Measurements from ENCODE around the gene SCD5. TPM values are rescaled to one million over a fixed set of nuclear protein-coding genes. Genes with fewer than 3 reads are reported as not detected.
A peak's percentile ranks its signal among the peaks of the same experiment; 100 is the strongest.

The SCD5 gene
- total RNA-seq, 2 donors from 2014 or later: 24.0 to 122 TPM

- no peak overlapping the region for H3K27ac ChIP-seq
- intact Hi-C loops (cut with DNase I): no loop called here
- no peak overlapping the region for H3K4me3 ChIP-seq
- H3K4me1 ChIP-seq (replicated peaks): no peaks in the 10 kb centered on the region
- no peaks in the 10 kb centered on the region for H3K36me3 ChIP-seq
- TF ChIP-seq POLR2AphosphoS5 (IDR thresholded peaks at IDR 0.05): no peak
- TF ChIP-seq POLR2A (IDR thresholded peaks at IDR 0.05): no peak
- TF ChIP-seq CTCF (IDR thresholded peaks at IDR 0.05): no peak
- no peaks in the 10 kb centered on the region for H3K27me3 ChIP-seq (replicated peaks; ENCODE audit: insufficient read depth)
- 89% methylated on average over 13 of the region's 13 CpGs for WGBS
- no peak for DNase-seq (ENCODE audit: low spot score)
- no peaks in the 10 kb centered on the region for H3K9me3 ChIP-seq
Observed at GRCh38 chr4:82746705-82747574, 51.7 kb downstream of the SCD5 start.

DNA sequence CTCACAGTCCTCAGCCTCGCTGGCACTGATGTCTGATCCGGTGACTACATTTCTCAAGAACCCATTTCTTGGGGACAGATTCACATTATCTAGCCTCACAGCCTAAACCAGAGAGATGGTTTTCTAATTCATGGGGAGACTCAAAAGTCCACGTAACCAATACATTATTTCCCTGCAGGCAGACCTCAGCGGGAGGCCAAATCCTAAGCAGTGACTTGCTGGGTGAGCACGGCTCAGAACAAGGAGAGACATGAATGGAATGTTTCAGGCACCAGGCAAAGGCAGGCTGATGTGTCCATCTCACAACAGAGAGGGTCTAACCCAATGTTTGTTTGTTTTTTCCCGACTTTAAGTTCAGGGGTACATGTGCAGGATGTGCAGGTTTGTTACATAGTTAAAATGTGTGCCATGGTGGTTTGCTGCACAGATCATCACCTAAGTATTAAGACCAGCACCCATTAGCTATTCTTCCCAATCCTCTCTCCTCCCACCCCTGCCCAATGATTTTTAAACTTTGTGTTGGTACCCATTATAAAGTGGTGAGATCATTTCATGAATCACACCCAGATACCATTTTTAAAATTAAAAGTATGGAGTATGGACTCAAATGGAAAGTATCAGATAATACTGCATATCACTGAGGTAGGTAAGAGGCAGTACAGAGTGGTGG lies 53.3 kb downstream of the SCD5 start:
- Histone ChIP-seq H3K4me1 (replicated peaks) (no peaks in the 10 kb centered on the region), H3K4me3 (no peak overlapping the region), H3K27me3 (replicated peaks; ENCODE audit: insufficient read depth) (no peaks in the 10 kb centered on the region), H3K9me3 (no peaks in the 10 kb centered on the region), H3K27ac (no peak overlapping the region), H3K36me3 (no peaks in the 10 kb centered on the region)
- no peak for DNase-seq (ENCODE audit: low spot score)
- TF ChIP-seq CTCF (IDR thresholded peaks at IDR 0.05) (no peak), POLR2A (IDR thresholded peaks at IDR 0.05) (no peak), POLR2AphosphoS5 (IDR thresholded peaks at IDR 0.05) (no peak)
- WGBS: 76% methylated on average over 6 of the region's 6 CpGs
- intact Hi-C loops (cut with DNase I): no loop called here

- H3K36me3 ChIP-seq: no peaks in the 10 kb centered on the region
- intact Hi-C loops (cut with DNase I): no loop called here
- H3K27ac ChIP-seq: no peak overlapping the region
- H3K27me3 ChIP-seq (replicated peaks; ENCODE audit: insufficient read depth): no peaks in the 10 kb centered on the region
- peak; percentile 15 for DNase-seq (ENCODE audit: low spot score)
- TF ChIP-seq POLR2A (IDR thresholded peaks at IDR 0.05): no peak
- no peak for TF ChIP-seq CTCF (IDR thresholded peaks at IDR 0.05)
- TF ChIP-seq POLR2AphosphoS5 (IDR thresholded peaks at IDR 0.05): no peak
- no peaks in the 10 kb centered on the region for H3K9me3 ChIP-seq
- 55% methylated on average over 5 of the region's 5 CpGs for WGBS
- H3K4me1 ChIP-seq (replicated peaks): no peaks in the 10 kb centered on the region
- no peak overlapping the region for H3K4me3 ChIP-seq
Observed at GRCh38 chr4:82744284-82744968, 54.2 kb downstream of the SCD5 start.

GRCh38 chr4:82741188-82741587 lies 57.4 kb downstream of the SCD5 start:
- no peak for TF ChIP-seq POLR2AphosphoS5 (IDR thresholded peaks at IDR 0.05)
- no peaks in the 10 kb centered on the region for H3K27me3 ChIP-seq (replicated peaks; ENCODE audit: insufficient read depth)
- no peak overlapping the region for H3K27ac ChIP-seq
- H3K9me3 ChIP-seq: no peaks in the 10 kb centered on the region
- no peaks in the 10 kb centered on the region for H3K4me1 ChIP-seq (replicated peaks)
- DNase-seq (ENCODE audit: low spot score): no peak
- H3K36me3 ChIP-seq: no peaks in the 10 kb centered on the region
- intact Hi-C loops (cut with DNase I): no loop called here
- 97% methylated on average over 5 of the region's 5 CpGs for WGBS
- H3K4me3 ChIP-seq: no peak overlapping the region

All from prostate gland (tissue), 2 donors.